ENCODE measurements around the gene CPSF3.

DNA sequence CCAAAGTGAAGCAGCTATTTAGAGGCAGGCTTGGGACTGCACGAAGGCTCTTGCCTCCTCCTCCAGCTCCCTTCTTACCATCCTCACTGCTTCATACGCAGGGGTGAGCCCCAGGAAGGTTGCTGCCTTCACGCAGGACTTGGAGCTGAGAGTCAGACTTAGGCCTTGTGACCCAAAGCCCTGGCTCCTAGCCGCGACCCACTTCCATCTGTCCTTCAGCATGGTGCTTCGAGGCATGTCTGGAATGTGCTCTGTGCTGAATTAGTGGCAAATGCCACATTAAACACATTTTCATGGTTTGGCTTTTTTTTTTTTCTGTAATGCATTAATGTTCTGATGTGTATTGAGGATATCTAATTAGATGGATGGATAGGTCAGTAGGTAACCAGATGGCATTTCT is 37.6 kb upstream of the CPSF3 start:
- TF ChIP-seq CTCF (IDR thresholded peaks at IDR 0.05; ENCODE audit: low read depth, low read length) = no peak
- no peak for TF ChIP-seq POLR2A (IDR thresholded peaks at IDR 0.05; ENCODE audit: extremely low read depth, insufficient read length)
- TF ChIP-seq MYC (IDR thresholded peaks at IDR 0.05; ENCODE audit: low read depth, low read length) = no peak
- TF ChIP-seq, protein P1, sequence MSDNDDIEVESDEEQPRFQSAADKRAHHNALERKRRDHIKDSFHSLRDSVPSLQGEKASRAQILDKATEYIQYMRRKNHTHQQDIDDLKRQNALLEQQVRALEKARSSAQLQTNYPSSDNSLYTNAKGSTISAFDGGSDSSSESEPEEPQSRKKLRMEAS (IDR thresholded peaks at IDR 0.05; ENCODE audit: low read depth, low read length) = no peak

Data from NB4 (cell line).